ENCODE results near the gene PRKCZ. TPM values are rescaled to one million over a fixed set of nuclear protein-coding genes. Genes with fewer than 3 reads are reported as not detected.

The PRKCZ gene
- total RNA-seq, 2 experiments from 2014 or later = 13.2 to 14.7 TPM

DNA sequence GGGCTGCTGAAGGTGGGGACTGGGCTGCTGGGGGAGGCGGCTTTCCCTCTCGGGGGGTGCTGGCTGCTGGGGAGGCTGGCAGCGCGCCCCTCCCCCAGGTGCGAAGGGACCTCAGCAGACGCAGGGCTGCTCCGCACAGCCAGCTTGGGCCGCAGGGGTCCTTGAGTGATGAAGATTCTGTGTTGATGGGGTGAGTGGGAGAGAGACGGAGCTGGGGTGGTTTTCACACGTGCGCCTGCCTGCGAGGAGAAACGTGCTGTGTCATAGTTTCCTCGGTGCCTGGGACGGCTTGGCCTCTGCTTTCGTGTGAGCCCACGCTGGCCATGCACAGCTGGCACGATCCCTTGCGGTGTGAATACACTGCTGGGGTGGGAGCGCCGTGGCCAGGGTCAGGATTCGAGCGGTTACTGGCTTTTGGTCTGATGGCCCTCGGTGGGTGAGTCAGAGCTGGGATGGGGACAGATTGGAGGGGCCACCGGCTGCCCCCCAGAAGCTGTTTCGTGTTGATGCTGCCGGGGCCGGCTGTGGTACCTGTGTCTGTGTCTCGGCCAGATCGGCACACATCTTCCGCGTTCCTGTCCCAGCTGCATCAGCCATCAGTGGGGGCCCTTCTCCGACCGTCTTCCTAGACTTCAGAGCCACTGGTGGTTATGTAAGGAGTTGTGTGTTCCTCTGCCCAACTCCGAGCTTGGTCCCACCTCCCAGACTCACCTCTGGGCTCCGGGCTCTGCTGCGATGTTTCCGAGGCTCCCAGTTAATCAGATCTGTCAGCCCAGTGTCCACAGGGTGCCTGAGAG lies 24.9 kb downstream of the PRKCZ start:
- Mint-ChIP-seq H3K4me3 (no peak overlapping the region), H3K9me3 (peaks cover 26% of the 10 kb centered on the region), H3K36me3 (peaks cover 36% of the 10 kb centered on the region), H3K4me1 (ENCODE audit: low read depth) (peaks cover 9% of the 10 kb centered on the region), H3K27ac (no peak overlapping the region), H3K27me3 (no peaks in the 10 kb centered on the region)
- POLR2A ChIA-PET = no interaction called here
- CTCF ChIA-PET = no interaction called here
- intact Hi-C loops (cut with micrococcal nuclease) = no loop called here
- no peak for DNase-seq

DNA sequence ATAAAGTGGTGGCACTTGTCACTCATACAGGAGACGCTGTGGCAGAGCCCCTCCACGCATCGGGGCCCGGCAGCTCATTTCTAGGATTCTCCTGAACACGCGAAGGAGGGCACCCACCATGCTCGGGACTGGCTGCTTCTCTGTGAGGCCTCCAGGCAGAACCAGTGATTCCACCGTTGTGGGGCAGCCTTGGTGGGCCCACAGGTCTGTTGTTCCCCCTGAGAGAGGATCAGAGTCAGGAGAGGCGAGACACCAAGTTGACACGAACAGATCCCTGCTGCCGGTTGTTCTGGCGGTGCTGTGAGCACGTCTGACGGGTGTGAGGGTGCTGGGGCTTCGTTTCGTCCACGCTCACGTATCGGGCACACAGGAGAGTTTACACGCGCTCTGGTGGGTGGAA lies 26.6 kb downstream of the PRKCZ start:
- no peak for DNase-seq
- H3K27ac Mint-ChIP-seq = no peak overlapping the region
- peaks cover 36% of the 10 kb centered on the region for H3K36me3 Mint-ChIP-seq
- peaks cover 8% of the 10 kb centered on the region for H3K4me1 Mint-ChIP-seq (ENCODE audit: low read depth)
- H3K27me3 Mint-ChIP-seq = no peaks in the 10 kb centered on the region
- peaks cover 26% of the 10 kb centered on the region for H3K9me3 Mint-ChIP-seq
- CTCF ChIA-PET = no interaction called here
- POLR2A ChIA-PET = no interaction called here
- intact Hi-C loops (cut with micrococcal nuclease) = no loop called here
- H3K4me3 Mint-ChIP-seq = no peak overlapping the region

DNA sequence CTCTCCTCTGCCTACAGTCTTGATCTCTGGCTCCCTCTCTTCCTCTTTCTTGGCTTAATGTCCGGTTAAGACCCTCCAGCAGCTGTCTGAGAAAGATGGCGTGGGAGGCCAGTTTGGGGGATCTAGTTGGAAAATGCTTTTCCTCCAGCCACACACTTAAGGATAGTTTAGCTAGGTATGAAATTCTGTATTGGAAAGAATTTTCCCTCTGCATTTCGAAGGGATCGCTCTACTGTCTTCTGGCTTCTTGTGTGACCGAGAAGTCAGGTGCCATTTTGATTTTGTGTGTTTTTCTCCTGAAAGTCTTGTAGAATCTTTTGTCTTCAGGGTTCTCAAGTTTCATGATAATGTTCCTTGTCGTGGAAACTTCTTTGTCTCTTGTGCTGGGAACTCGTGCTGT lies 28.0 kb downstream of the PRKCZ start:
- Mint-ChIP-seq H3K4me1 (ENCODE audit: low read depth) (no peaks in the 10 kb centered on the region), H3K27ac (no peak overlapping the region)

DNA sequence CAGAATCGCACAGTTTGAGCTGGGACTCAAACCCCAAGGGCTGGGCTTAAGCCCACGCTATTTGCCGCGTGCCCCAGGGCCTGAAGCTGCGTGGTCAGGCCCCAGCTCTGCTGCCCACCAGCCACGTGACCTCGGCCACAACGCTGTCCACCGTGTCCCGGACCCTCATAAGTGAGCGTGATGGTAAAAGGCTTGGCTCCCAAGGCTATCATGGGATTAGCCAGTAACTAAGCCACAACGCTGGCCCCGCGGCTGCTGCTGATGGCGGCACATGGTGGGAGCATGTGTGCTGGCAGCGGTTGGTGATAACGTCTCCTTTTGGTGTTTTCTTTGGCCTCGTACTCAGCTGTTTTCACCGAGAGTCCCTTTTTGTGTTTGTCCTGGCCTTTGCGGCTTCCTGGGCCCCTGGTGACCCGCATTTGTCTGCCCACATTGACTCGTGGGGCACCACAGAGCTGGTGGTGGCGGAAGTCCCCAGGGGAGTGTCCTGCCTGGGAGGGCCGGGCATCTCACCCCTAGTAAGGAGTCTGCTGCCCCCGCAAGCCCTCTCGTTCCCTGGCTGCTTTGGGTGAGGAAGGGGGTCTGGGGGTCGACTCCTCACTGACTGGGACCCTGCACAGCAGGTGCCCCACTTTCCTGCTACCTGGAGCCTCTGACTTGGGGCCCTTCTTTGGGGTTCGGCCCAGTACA lies 29.3 kb downstream of the PRKCZ start:
- no peaks in the 10 kb centered on the region for H3K4me1 Mint-ChIP-seq (ENCODE audit: low read depth)
- H3K9me3 Mint-ChIP-seq = peaks cover 26% of the 10 kb centered on the region
- no peak for DNase-seq
- peaks cover 36% of the 10 kb centered on the region for H3K36me3 Mint-ChIP-seq
- no peak overlapping the region for H3K27ac Mint-ChIP-seq
- CTCF ChIA-PET = no interaction called here
- POLR2A ChIA-PET = interaction anchor here (1.0 kb wide), 1 partner anchor 12 kb away, joined by 3 read pairs; no protein-coding TSS in a partner anchor
- no peak overlapping the region for H3K4me3 Mint-ChIP-seq
- intact Hi-C loops (cut with micrococcal nuclease) = no loop called here
- no peaks in the 10 kb centered on the region for H3K27me3 Mint-ChIP-seq

More for the DNA sequence above, 28.0 kb downstream of the PRKCZ start:
- intact Hi-C loops (cut with micrococcal nuclease) = no loop called here
- Mint-ChIP-seq H3K27me3 (no peaks in the 10 kb centered on the region), H3K9me3 (peaks cover 26% of the 10 kb centered on the region), H3K4me3 (no peak overlapping the region), H3K36me3 (peaks cover 36% of the 10 kb centered on the region)
- CTCF ChIA-PET = no interaction called here
- POLR2A ChIA-PET = no interaction called here
- DNase-seq = no peak

DNA sequence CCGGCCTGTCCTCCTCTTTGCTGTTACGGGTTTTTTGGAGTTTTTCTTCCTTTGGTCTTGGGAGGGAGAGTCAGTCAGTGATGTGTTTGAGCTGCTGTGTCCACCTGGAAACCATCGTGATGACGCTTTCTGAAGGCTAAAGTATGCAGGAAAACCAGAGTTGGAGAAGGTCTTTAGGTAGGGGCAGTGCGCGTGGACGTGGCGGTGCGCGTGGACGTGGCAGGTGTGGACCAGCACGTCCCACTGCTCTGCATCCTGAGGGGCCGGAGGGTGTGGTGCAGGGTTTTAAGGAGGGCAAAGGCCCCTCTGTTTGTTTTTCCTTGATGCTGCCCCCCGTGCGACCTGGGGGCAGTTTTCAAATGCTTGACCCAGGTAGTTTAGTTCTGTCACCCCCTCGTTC lies 29.9 kb downstream of the PRKCZ start:
- no peak overlapping the region for H3K4me3 Mint-ChIP-seq
- CTCF ChIA-PET = no interaction called here
- no peaks in the 10 kb centered on the region for H3K4me1 Mint-ChIP-seq (ENCODE audit: low read depth)
- peaks cover 26% of the 10 kb centered on the region for H3K9me3 Mint-ChIP-seq
- no peak for DNase-seq
- peaks cover 36% of the 10 kb centered on the region for H3K36me3 Mint-ChIP-seq
- H3K27ac Mint-ChIP-seq = no peak overlapping the region
- intact Hi-C loops (cut with micrococcal nuclease) = no loop called here
- POLR2A ChIA-PET = interaction anchor here (1.0 kb wide), 1 partner anchor 12 kb away, joined by 3 read pairs; no protein-coding TSS in a partner anchor
- no peaks in the 10 kb centered on the region for H3K27me3 Mint-ChIP-seq

DNA sequence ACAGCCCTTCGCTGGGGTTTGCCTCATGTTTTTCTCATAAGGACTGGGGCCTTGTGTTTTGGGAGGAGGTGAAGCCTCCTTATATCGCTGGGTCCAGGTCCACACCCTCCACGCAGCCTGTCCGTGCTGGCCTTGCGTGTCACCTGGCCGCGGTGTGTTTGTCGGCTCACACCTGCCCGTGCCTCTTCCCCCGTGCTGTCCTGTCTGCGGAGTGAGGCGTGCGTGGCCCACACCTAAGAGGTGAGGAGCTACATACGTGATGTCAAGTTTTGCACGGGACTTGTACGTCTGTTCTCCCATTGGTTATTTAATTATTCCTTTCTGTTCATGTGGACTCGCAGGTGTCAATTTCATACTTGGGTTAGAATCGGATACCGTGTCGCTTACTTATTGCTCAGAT lies 30.7 kb downstream of the PRKCZ start:
- peaks cover 26% of the 10 kb centered on the region for H3K9me3 Mint-ChIP-seq
- CTCF ChIA-PET = no interaction called here

DNA sequence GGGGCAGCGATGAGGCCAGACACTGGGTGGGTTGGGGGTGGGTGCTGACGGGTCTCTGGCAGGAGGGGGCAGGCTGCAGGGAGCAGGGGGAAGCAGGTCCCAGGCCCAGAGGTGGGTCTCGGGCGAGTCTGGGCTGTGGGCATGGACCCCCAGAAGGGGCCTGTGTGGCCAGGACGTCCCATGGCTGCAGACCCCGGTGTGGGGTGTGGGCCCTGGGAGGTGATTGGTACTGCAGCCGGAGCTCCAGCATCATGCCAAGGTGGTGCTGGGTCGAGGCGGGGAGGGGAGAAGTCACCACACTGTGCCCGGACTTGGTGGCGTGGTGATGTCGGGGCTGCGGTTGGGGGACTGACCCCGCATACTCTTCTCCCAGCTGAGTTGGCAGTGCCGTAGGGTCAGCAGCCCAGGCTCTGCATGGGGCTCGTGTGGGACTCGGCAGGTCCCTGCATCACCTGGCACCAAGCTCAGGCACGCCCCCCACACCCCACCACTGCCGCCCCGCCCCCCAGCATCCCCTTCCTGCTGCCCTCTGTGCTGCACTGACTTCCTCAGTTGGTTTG lies 31.2 kb downstream of the PRKCZ start:
- no peaks in the 10 kb centered on the region for H3K4me1 Mint-ChIP-seq (ENCODE audit: low read depth)
- intact Hi-C loops (cut with micrococcal nuclease) = no loop called here
- H3K4me3 Mint-ChIP-seq = no peak overlapping the region
- no peaks in the 10 kb centered on the region for H3K27me3 Mint-ChIP-seq
- no peak overlapping the region for H3K27ac Mint-ChIP-seq
- H3K9me3 Mint-ChIP-seq = peaks cover 24% of the 10 kb centered on the region
- peaks cover 30% of the 10 kb centered on the region for H3K36me3 Mint-ChIP-seq
- ChIA-PET CTCF (no interaction called here), POLR2A (no interaction called here)
- no peak for DNase-seq

More for the DNA sequence above, 30.7 kb downstream of the PRKCZ start:
- no peaks in the 10 kb centered on the region for H3K4me1 Mint-ChIP-seq (ENCODE audit: low read depth)
- H3K4me3 Mint-ChIP-seq = no peak overlapping the region
- peaks cover 33% of the 10 kb centered on the region for H3K36me3 Mint-ChIP-seq
- H3K27ac Mint-ChIP-seq = no peak overlapping the region
- no peak for DNase-seq
- no peaks in the 10 kb centered on the region for H3K27me3 Mint-ChIP-seq
- intact Hi-C loops (cut with micrococcal nuclease) = no loop called here
- POLR2A ChIA-PET = no interaction called here

DNA sequence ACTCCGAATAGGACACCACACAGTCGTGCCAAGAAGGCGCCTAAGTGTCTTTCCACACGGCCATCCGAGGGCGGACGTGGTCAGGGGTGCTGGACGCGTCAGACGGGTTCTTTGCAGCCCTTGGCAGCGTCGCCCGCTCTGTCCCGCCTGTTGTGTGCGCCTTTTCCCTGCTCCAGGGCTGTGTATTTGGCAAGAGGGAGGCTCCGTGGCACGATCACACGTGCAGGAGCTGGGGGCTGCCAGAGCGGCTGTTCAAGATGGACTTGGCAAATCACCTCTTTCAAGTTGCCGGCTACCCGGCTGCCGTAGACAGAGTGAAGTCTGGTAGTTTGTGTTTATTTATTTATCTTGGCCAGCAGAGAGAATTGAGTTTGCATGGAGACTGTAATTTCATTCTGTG lies 31.9 kb downstream of the PRKCZ start:
- Mint-ChIP-seq H3K27ac (no peak overlapping the region), H3K4me3 (no peak overlapping the region), H3K4me1 (ENCODE audit: low read depth) (no peaks in the 10 kb centered on the region), H3K36me3 (peaks cover 23% of the 10 kb centered on the region), H3K9me3 (peaks cover 20% of the 10 kb centered on the region), H3K27me3 (no peaks in the 10 kb centered on the region)
- no peak for DNase-seq
- intact Hi-C loops (cut with micrococcal nuclease) = no loop called here
- CTCF ChIA-PET = no interaction called here
- POLR2A ChIA-PET = no interaction called here

DNA sequence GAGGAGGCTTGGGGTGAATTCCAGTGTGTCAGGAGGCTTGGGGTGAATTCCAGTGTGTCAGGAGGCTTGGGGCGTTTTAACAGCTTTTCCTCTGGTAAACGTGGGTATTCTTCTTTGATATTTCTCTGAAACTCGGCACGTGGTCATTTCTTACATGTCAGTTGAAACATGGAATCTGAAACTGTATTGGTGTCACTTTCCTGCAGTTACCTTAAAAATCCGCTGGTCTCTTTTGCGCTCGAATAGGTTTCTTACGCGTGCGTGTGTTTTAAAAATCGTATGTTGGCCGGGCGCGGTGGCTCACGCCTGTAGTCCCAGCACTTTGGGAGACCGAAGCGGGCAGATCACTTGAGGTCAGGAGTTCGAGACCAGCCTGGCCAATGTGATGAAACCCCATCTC lies 33.5 kb downstream of the PRKCZ start:
- H3K36me3 Mint-ChIP-seq = peaks cover 8% of the 10 kb centered on the region
- ChIA-PET CTCF (no interaction called here), POLR2A (no interaction called here)
- no peaks in the 10 kb centered on the region for H3K4me1 Mint-ChIP-seq (ENCODE audit: low read depth)
- H3K27me3 Mint-ChIP-seq = no peaks in the 10 kb centered on the region
- H3K4me3 Mint-ChIP-seq = no peak overlapping the region
- no peak overlapping the region for H3K27ac Mint-ChIP-seq
- H3K9me3 Mint-ChIP-seq = peaks cover 4% of the 10 kb centered on the region
- intact Hi-C loops (cut with micrococcal nuclease) = no loop called here
- DNase-seq = no peak

DNA sequence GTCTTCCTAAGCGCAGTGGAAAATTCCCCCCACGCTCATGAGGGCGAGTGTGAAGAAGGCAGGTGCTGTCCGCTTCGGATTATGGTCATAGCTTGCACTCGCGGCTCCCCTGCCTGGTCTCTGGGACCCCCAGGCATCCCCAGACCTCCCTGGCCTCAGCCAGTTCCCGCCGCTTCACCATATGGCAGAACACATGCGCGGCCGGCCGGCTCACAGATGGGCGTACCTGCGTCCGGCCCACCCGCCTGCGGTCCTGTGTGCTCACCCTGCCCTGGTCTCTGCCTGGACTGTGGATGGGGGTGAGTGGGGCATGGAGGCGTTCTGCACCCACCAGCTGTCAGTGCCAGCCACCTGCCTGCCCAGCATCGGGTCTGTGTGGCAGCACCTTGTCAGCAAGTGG lies 34.1 kb downstream of the PRKCZ start:
- no peak overlapping the region for H3K4me3 Mint-ChIP-seq
- H3K9me3 Mint-ChIP-seq = no peaks in the 10 kb centered on the region
- H3K4me1 Mint-ChIP-seq (ENCODE audit: low read depth) = no peaks in the 10 kb centered on the region
- POLR2A ChIA-PET = no interaction called here
- no peak for DNase-seq
- no peak overlapping the region for H3K27ac Mint-ChIP-seq
- peaks cover 5% of the 10 kb centered on the region for H3K36me3 Mint-ChIP-seq
- CTCF ChIA-PET = no interaction called here
- intact Hi-C loops (cut with micrococcal nuclease) = no loop called here
- H3K27me3 Mint-ChIP-seq = no peaks in the 10 kb centered on the region

DNA sequence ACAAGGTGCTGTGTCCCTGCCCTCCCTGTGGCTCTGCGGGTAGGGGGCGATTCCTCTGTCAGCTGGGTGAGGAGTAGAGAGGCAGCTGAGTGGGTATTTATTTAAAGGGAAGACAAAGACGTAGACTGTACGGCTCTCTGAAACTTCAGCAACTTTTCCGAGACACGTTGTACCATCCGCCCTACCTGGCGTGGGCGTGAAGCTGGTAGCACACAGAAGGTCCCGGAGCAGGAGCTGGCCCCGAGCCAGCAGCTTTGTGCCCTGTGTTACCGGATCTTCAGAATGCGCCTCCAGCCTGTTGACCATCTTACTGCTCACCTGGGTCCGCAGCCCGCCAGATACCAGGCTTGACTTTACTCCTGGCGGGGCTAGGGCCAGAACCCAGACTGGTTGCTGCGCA lies 34.9 kb downstream of the PRKCZ start:
- H3K4me3 Mint-ChIP-seq = no peak overlapping the region
- no peak overlapping the region for H3K27ac Mint-ChIP-seq
- peaks cover under 1% of the 10 kb centered on the region for H3K36me3 Mint-ChIP-seq
- no peaks in the 10 kb centered on the region for H3K9me3 Mint-ChIP-seq
- ChIA-PET CTCF (no interaction called here), POLR2A (no interaction called here)
- intact Hi-C loops (cut with micrococcal nuclease) = no loop called here
- H3K4me1 Mint-ChIP-seq (ENCODE audit: low read depth) = no peaks in the 10 kb centered on the region
- H3K27me3 Mint-ChIP-seq = no peaks in the 10 kb centered on the region
- no peak for DNase-seq

DNA sequence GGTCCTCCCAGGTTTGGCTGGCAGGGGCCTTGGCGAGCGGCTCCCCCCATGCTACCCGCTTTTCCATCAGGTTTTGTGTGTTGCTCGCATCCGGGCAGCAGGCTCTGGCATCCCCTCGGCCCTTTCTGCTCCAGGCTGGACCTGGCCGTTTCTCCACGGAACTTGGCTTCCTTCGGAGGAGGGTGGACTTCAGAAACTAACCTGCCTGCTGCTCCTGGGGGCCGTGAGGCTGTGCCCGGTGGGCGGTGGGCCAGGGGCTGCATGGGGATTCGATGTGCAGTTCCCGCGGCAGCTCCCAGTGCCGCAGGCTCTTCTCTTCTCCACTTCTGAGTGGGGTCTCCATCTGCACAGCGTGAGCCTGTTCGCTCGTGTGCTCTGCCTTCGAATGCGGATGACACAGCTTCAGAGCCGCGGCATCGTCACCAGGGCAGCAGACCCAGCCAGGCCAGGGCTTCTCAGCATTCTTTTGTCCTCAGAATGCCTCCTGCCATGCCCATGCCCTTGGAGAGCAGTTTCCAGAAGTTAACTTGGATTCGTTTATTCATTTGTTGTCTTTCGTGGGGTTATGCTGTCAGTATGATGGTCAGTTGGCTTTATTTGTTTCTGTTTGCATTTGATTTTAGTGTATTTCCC lies 36.4 kb downstream of the PRKCZ start:
- H3K36me3 Mint-ChIP-seq = no peaks in the 10 kb centered on the region
- no peak overlapping the region for H3K27ac Mint-ChIP-seq
- no peak overlapping the region for H3K4me3 Mint-ChIP-seq
- no peak for DNase-seq
- H3K9me3 Mint-ChIP-seq = no peaks in the 10 kb centered on the region
- H3K4me1 Mint-ChIP-seq (ENCODE audit: low read depth) = peaks cover 3% of the 10 kb centered on the region
- intact Hi-C loops (cut with micrococcal nuclease) = no loop called here
- POLR2A ChIA-PET = no interaction called here
- CTCF ChIA-PET = no interaction called here
- no peaks in the 10 kb centered on the region for H3K27me3 Mint-ChIP-seq

Measured in activated CD4-positive, alpha-beta memory T cell treated with anti-CD3 and anti-CD28 coated beads for 36 hours (primary cell).